SK-N-MC (cell line): ENCODE measurements around the gene GRB14.

Source experiments
- DNase-seq: peaks from one replicate; pipeline ENCODE4 v3.0.0-alpha.2; 2011; ENCODE audit warnings: low read depth, low spot score
- H3K27ac ChIP-seq: fragments of 200-600 bp; sonication (generic); 2 replicates; pipeline ENCODE4 v1.5.1; 2016; ENCODE audit warnings: mixed run types
- H3K36me3 ChIP-seq: fragments of 200-600 bp; sonication (generic); 2 replicates; pipeline ENCODE4 v1.6.1; 2017; ENCODE audit warnings: antibody characterized with exemption, low read length, mixed read lengths; ENCODE audit not compliant: insufficient read depth
- H3K4me3 ChIP-seq: fragments of 200-600 bp; sonication (generic); 2 replicates; pipeline ENCODE4 v1.5.1; 2016
- H3K9ac ChIP-seq: fragments of 200-600 bp; sonication (generic); 2 replicates; pipeline ENCODE4 v1.8.0; 2017; ENCODE audit warnings: mixed run types, mixed read lengths; ENCODE audit not compliant: insufficient read length
- H3K9me3 ChIP-seq: fragments of 200-600 bp; sonication (generic); 2 replicates; pipeline ENCODE4 v1.6.1; 2017; ENCODE audit warnings: low read depth, mild to moderate bottlenecking, antibody characterized with exemption, low read length, moderate library complexity, mixed read lengths
- EZH2 ChIP-seq: fragments of 200-600 bp; sonication (generic); IDR thresholded peaks from one replicate; pipeline ENCODE4 v1.6.1; 2017; ENCODE audit warnings: antibody characterized with exemption
- FOXP2 ChIP-seq: optimal IDR thresholded peaks from 2 replicates; pipeline ENCODE3; 2011; ENCODE audit warnings: mild to moderate bottlenecking, moderate library complexity; ENCODE audit not compliant: insufficient read depth; ENCODE audit errors: extremely low read length, control extremely low read depth
- POLR2AphosphoS5 ChIP-seq: IDR thresholded peaks from 2 replicates; pipeline ENCODE4 v1.6.1; 2012; ENCODE audit warnings: mild to moderate bottlenecking, low read depth, low read length, borderline replicate concordance

GRB14 gene

DNA sequence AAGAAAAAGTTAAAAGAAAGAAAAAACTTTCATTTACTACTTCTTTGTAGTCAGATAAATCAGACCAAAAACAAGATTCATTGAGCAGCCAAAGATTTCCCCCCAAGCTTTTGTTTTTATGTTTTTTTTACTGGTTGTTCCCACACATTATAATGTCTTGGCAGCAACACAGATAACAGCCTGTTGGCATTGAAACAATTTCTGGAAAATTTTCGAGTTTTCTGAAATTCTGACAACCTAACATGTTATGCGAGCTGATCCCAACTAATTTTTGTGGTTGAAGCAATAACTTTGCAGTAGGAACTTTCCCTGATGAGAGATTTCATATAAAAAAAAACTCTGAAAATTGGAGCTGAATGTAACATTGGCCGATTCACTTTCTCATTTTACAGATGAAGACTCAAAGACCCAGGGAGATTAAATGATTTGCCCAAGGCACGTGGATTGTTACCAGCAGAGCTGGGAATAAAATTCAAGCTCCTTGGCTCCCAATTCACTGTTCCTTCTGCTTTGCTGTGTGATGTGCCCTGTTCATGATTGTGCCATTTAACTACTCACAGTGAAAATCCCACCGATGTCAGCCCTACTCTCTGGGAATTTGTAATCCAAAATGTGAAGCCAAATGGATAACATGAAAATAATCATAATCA, 167.5 kb downstream of the GRB14 start:
- H3K27ac ChIP-seq: no peak overlapping the region
- no peaks in the 10 kb centered on the region for H3K9me3 ChIP-seq
- no peak overlapping the region for H3K4me3 ChIP-seq
- no peak overlapping the region for H3K9ac ChIP-seq
- no peak for DNase-seq
- TF ChIP-seq POLR2AphosphoS5 (no peak), FOXP2 (no peak)
- no peaks in the 10 kb centered on the region for H3K36me3 ChIP-seq

- no peaks in the 10 kb centered on the region for H3K9me3 ChIP-seq
- H3K4me3 ChIP-seq: no peak overlapping the region
- H3K36me3 ChIP-seq: no peaks in the 10 kb centered on the region
- no peak overlapping the region for H3K9ac ChIP-seq
- no peak overlapping the region for H3K27ac ChIP-seq
- no peak for DNase-seq
- no peak for TF ChIP-seq POLR2AphosphoS5
- no peak for TF ChIP-seq FOXP2
- no peak for TF ChIP-seq EZH2
Observed at GRCh38 chr2:164450278-164450677, 171.0 kb downstream of the GRB14 start.

- TF ChIP-seq POLR2AphosphoS5: no peak
- TF ChIP-seq EZH2: no peak
- no peak for TF ChIP-seq FOXP2
- no peak for DNase-seq
- H3K36me3 ChIP-seq: no peaks in the 10 kb centered on the region
- no peaks in the 10 kb centered on the region for H3K9me3 ChIP-seq
- no peak overlapping the region for H3K4me3 ChIP-seq
- H3K27ac ChIP-seq: no peak overlapping the region
- H3K9ac ChIP-seq: no peak overlapping the region
Observed at GRCh38 chr2:164449706-164450105, 171.6 kb downstream of the GRB14 start.

DNA sequence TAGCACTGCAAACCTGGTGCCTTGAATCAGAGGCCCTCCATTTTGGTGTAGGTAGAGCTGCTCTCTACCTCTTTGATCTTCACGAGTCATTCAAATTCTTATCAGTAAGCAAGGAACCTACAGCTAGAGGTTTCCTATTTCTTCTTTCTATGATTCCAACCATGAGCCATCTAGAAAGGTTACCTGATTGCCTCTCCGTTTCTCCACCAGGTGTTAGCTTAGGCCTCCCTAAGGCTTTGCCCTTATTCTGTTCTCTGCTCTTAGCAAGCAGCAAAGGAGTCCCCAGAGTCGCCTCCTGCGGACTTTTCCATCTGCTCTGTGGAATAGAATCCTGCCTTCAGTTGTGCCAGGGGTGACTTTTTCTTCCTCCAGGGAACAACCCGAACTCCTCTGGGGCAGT, 173.6 kb downstream of the GRB14 start:
- Histone ChIP-seq H3K36me3 (no peaks in the 10 kb centered on the region), H3K27ac (no peak overlapping the region), H3K9ac (no peak overlapping the region), H3K4me3 (no peak overlapping the region), H3K9me3 (no peaks in the 10 kb centered on the region)
- DNase-seq: no peak
- TF ChIP-seq EZH2 (no peak), FOXP2 (no peak), POLR2AphosphoS5 (no peak)
